GM21786 (cell line): ENCODE results near the gene CLSTN2.

Source experiments
- ATAC-seq: cut with Tn5 transposase; IDR thresholded peaks from one replicate; pipeline ENCODE4 v1.9.1; 2021; ENCODE audit not compliant: unreplicated experiment

Gene CLSTN2

DNA sequence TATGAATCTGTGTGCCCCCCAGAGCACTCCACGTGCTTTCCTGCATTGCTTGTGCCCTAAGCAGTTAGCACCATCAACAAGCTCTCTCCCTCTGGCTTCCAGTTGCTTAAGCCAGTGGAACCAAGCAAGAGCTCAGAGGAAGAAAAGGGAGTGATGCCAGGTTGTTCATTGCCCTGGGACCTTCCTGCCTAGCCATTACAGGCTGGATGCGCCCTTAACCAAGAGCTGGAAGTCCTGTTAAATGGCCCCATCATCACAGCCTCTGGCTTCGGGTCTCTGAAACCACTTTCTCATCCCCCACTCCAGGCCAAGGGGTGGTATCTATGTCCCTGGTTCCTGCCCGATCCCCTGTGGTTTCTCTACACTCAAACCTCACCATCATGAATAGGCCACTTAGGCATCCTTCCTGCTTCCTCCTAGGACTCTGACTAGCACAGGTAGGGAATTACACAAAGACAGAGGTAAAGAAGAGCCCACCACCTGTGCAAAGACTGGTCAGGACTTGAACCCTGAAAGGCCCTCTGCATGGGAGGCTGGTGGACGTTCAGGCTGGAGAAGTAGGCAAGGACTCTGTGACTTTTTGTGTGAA, 433.3 kb downstream of the CLSTN2 start:
- ATAC-seq = no peak

DNA sequence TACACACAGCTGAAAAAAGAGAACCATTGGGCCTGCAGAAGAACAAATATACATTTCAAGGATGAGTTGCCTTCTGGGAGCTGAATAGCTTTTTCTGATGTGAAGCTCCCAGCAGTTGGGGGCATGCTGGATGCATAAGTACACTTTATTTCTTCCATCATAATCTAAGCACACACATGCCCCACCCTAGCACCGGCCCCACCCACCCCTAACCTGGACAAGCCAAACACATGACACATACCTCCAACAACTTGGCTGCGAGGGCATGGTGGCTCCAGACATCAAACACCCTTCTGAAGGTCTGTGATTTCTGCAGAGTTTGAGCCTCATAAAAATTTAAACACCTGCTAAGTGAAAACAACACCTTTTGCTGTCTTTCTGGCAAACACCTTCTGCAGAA, 435.7 kb downstream of the CLSTN2 start:
- ATAC-seq = no peak

DNA sequence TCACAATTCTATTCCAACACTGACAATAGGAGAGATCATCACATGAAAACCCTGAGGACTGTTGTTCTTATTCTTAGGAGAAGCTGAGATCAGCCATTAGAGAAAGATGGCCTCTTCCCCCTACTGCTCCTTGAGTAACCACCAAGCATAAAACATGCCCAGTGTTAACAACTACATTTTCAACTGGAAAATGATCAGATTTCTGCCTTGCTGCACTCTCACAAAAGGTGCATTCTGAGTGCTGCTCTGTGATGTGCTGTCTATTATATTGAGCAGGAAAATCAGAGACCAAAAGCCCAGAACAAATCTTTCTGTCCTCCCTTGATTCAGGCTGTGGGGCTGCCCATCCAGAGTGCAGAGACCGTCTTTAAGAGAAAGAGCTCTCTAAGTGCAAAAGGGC, 438.2 kb downstream of the CLSTN2 start:
- ATAC-seq = no peak

DNA sequence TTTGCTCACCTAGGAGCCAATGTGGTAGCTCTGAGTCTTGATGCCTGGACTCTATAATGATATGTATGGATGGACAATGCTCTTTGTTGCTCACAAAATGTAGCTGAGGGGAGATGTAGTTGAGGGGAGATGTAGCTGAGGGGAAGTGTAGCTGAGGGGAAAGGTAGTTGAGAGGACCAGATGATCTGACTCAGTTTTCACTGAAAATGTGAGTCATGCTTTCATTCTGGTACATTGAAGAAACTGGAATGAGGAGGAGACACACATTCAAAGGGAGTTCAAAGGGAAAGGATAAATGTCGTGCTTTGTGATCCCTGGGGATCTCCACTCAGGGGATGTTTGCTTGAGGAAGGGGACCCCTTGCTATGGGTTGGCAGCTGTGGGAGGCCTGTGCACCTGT, 440.0 kb downstream of the CLSTN2 start:
- no peak for ATAC-seq

DNA sequence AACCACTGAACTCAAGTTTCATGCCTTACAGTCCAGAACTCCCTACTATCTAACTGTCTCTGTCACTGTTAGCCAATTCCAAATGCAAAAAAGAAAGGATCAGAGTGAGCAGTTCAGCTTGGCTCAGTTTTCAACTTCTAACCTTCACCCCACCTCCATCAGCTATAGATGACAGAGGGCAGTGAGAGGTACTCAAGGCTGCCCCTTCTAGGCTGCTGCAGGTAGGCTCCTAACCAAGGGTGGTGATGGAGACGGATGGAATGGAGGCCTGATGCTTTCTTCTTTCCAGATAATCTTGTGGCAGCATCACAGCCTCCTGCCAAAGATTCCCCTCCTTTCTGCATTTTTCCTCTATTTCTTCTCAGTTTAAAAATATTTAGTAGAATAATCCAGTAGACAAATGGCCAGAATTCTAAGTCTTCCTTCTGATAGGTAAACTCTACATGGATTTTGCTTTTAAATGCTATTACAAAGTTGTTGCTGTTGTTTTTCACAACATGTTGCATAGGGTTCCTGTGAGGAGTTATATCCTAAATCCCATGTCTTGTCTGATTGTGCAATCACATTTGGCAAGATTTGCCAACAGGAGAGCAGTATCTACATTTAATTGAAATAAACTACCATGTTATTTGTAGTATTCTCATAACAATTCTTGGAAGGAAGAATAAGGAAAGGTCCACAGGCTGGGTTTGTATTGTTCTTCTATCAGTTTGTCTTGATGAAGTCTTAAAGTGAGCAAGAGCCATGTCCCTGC, 441.3 kb downstream of the CLSTN2 start:
- ATAC-seq = no peak

DNA sequence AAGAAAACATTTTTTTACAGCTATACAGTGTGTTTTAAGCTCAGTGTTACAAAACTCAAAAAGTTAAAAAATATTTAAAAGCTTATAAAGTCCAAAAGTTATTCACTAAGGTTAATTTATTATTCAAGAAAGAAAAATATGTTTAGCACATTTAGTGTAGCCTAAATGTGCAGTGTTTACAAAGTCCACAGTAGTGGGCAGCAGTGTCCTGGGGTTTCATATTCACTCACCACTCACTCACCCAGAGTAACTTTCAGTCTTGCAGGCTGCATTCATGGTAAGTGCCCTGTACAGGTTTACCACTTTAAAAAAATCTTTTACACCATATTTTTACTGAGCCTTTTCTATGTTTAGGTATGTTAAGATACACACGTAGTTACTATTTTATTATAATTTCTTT, 442.7 kb downstream of the CLSTN2 start:
- ATAC-seq = no peak

DNA sequence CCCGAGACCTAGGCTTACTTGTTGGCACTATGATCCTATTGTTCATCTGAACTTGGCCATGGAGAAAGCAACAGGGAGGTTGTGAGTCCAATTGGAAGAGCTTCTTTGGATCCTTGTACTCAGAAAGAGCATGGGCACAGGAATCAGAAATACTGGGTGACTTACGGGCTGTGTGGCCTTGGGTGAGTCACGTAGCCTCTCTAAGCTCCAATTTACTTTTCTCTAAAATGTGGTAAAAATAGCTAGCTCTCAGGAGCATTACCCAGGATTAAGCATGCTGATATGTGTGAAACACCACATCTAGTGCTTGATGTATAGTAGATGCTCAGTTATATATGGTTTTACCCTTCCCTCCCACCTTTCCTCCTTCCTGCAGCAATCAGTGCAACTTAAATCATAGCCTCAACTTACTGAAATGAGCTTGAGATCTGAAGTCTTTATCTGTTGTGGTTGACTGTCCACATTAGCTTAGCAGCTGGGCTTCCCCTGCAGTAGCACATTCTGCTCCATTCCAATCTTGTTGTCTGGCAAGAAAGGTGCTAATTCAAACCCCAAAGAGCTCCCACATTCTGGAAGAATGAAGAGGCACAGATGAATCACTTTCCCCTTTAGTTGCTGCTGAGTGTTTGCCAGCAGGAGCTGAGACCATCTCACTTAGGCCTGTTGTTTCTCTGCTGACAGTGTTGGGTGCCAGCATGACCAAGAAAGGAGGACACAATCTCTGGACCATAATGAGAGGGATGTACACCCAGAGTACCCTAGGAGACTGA, 443.8 kb downstream of the CLSTN2 start:
- ATAC-seq = no peak

DNA sequence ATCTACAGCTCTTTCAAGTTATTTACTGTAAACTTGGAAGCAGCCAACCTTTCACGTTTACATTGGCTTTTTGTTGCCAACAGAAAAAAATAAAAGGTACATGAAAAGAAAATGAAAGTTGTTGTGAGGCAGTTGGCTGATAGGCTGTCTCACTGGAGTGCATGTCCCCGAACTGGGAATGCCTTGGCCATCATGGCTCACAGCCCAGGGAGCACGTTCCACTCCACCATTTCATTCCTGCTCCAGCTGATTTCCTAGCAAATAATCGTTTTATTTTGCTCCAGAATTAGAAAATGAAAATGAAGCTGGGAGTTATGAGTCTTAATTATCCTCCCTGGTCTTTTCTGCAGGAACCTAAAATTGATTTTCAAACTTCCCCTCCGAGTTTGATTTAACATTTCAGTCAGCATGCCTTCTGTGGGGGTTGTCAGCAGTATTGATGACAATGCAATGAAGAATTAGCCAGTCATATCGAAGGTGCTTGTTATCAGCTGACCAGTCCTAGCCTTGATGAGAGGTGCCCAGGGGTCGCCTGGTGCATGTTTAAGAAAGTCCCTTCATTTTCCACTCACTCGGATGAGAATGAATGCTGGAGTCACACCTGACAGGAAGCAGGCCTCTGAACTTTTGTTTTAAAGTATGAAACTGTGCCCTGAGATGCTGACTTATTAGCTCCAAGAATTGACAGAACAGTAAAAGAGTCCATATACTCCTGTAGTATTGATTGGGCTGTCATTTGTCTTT, 449.2 kb downstream of the CLSTN2 start:
- no peak for ATAC-seq

DNA sequence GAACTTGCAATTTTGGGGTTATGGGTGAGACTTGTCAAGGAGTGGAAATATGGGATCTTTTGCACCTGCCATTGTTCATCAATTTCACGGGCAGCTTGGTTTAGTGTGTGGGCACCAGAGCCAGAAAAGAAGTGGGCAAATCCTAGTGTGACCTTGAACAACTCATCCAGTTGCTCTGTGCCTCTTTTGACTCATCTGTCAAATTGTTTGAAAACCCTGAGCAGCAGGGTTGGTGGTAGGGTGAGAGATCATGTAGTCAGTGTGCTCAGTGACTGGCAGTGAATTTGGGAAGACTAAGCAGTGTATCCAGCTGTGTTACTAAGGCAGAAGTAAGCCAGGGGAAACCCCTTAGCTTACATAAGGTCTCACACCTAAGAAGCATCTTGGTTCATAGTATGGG, 449.9 kb downstream of the CLSTN2 start:
- no peak for ATAC-seq

DNA sequence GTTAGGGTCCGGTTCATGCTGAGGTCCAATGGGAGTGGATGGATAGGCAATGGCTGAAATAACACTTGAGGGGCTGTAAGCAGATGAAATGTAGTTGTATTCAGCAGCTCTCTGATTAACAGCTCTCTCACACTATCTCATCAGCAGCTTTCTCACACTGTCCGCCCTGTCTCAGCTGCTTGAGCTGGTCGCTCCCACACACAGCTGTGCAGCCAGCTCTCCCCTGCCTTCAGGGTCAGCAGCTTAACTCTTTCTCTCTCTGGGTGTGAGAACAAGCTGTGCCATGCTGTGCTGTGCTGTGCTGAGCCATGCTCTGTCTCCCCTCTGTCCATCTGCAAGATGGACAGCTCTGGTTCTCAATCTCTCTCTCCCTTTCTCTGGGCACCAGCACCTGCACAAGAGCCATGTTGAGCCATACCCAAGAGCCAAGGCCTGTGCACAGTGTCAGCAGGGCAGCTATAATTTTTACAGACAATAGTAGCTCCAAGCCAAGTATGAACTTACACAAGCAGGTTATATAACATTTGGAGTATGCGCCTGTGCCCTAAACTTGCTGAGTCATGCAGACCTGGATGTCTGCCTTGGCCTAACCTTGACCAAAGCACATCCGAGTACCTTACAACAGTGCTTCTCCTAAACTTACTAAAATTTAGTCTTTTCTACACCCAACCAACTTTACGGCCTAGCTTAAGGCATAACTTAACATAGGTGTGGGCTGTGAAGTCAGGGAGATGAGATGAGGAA, 451.5 kb downstream of the CLSTN2 start:
- no peak for ATAC-seq

DNA sequence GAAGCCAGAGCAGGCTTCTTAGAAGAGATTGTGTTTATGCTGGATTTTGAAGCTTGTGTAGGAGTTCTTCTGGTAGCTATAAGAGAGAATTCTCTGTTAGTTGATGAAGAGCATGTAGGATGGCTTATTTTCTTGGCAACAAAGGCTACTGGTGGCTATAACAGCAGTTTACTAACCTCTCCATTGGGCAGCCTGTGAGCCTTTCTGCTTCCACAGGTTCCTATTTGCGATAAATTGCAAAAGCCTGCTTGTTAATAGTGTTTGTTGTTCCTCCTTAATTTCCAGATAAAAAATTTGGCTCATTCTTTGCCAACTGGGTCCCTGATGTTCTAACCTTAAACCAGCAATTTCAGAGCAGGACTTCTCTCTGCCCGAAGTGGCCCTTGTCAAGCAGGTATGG, 452.3 kb downstream of the CLSTN2 start:
- no peak for ATAC-seq

DNA sequence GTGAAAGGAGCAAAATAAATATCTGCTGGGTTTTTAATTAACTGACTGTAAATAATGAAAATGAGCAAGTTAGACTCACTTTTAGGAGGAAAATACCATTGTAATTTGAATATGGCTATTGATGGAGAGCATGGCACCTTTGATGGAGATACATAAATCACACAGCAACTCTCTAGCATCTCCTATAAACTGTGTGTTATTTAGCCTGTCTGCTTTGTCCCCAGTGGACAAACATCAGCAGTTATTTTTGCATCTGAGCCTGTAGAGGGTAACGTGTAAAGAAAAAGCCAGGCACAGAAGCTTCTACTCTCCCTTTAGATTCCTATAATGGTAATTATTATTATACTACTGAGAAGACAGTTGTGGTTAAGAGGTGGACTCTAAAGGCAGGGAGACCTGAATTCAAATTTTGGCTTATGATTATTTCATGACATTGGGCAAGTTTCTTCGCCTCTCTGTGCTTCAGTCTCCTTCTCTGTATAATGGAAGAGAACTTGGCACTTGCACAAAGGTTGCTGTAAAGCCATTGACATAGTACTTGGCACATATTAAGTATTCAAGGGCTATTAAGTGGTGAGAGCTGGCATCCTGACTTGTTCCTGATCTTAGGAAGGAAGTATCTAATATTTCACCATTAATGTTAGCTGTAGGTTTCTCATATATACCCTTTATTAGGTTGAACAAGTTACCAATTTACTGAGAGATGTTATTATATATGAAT, 453.4 kb downstream of the CLSTN2 start:
- ATAC-seq = no peak

DNA sequence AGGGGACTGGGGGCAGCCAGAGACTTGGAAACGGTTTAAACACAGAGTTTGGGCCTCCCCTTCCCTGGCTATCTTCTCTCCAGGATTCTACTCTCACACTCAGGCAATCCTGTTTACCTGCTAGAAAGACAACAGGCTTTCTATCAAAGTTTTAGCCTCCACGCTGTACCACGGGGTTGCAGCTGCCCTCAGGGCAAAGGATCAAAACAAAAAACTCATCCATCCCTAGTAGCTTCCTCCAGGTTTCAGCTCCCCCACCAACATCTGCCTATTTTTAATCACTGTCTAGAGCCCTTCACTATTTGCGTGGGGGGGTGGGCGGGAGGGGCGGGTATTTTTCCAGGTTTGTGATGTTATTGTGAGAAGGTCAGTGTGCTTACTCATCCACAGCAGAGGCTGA, 456.1 kb downstream of the CLSTN2 start:
- ATAC-seq = no peak

DNA sequence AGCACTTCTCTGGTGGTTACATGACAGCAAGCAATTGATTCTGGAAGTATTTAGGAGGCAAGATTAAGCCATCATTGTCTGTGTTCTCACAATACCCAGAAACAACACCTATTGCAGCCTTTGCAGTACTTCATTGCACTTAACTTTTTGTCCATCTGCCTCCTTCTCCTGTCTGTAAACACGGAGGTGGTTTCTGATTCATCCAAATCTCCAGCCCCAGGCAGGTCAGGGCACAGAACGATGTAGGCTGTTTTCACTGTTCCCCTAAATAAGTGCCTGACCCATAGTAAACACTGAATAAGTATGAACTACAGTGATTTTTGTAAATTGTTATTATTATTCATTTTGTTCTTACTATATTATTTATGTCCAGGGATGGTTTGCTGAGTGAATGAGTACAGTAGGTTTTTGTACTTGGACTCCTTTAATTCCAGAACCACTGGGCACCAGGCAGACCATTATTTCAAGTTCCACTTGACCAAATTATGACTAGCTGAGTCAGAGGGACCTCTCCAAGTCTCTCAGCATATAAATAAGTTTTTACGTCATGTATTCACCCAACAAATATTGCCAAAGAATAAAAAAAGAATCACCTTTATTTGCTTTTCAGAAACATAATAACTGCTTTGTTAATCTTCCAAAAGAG, 459.6 kb downstream of the CLSTN2 start:
- no peak for ATAC-seq

DNA sequence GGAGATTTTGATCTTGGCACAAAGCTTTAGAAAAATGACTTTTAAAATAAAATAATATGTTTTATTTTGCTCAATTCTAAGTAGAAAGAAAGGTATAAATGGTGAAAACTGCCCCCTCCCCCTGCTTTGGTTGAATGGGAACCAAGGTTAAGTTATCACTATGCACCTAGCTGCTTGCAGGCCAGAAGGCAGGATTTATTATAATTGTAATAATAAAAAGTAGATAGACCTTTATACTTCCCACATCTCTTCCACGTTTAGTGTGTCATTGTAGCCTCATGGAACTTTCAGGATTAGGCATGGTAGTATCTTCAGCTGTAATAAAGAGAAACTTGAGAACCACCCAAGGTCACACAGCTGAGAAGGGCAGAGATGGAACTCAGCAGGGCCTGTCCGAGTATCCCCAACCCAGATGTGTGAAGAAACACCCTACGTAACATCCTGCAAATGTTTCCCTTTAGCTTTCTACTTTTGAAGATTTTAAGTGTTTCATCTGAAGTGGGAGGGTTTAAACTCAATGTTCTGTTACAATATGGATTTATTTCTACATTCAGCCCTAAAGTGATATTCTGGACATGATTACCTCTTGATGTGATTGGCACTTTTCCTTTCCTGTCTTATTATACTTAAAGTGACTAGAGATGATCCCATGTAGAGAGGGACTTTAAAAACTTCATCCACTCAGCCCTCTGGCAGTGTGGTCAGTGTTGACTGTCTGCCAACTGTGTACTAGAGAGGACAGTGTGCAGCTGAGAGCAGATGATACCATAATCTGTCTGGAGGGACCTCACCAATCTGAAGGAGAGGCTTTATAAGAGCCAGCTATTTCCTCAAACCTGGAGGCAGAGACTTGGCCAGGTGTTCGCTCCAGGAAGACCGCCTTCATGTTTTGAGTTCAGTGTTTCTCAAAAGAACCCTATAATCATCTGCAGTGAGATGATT, 460.4 kb downstream of the CLSTN2 start:
- no peak for ATAC-seq

DNA sequence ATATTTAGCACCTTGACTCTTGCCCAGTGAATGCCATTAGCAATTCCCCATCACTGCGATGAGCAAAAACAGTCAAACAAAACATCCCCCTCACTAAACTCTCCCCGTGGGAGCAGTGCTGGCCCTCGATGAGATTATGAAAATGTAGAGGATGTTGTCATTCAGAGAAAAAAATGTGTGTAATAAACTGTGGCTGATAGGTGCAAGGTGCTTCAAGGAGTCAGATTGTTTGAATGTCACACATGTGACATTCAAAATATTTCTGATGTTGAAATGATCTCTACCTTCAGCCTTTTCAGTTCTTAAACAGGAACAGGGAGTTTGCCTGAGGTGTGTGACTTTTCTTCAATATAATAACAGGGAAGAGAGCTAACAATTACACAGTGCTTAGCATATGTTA, 461.1 kb downstream of the CLSTN2 start:
- ATAC-seq = no peak

DNA sequence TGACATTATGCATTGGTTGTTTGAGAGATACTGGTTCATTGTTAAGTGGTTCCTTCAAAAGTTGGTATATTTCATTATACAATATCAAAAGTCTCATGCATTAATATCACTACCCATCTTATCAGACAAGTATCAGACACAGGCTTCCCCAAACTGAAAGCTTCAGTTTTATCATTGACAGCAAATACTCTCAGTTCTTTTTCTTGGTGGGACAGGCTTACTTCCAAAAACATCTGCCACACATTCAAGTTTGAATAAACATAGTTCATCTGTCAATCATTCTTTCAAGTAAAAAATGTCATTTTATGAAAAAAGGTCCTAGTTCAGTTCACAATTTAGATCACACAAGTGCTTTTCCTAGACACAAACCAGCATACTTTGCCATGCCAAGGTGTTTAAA, 462.9 kb downstream of the CLSTN2 start:
- no peak for ATAC-seq

DNA sequence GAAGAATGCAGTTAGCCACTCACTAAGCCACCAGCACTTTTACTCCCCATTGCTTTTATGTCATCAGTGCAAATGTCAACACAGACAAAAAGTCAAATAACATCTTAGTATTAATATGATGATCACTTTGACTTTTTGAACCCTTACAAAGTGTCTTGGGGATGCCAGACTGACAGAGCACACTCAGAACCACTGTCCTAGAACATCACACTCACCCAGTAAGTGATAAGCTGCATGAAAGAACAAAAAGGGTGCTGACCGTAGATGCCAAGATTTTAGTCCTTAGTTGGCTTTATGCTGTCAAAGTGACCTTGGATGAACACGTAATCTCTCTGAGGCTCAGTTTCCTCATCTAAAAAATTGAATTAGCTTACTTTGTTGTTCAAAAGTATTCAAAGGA, 463.4 kb downstream of the CLSTN2 start:
- no peak for ATAC-seq

DNA sequence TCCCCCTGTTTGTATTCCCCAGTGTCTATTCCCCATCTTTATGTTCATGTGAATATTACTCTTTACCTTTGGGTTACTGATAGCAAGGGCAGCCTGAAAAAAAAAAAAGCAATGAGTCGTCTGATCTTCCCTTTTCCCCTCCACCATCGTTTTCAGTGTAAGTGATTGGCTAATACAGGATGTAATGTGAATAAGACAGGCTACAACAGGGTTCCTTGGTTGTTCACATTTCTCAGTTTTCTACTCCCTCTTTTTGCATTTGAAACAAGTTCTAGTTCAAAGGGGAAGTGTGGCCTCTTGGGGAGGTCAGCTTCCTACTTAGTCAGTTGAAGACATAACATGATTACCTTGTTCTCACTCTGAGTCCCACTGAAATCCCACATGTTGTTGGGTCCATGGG, 464.9 kb downstream of the CLSTN2 start:
- ATAC-seq = no peak
